Activated naive CD4-positive, alpha-beta T cell treated with anti-CD3 and anti-CD28 coated beads for 36 hours (primary cell): ENCODE data around the gene PDE3A. TPM values are rescaled to one million over a fixed set of nuclear protein-coding genes. Genes with fewer than 3 reads are reported as not detected.

ENCODE experiments used
- CTCF ChIA-PET: fragments of 350-600 bp; sonication (Branson Sonifier 250); formaldehyde crosslinking; loops from one replicate; lab custom pipeline; 2021; ENCODE audit warnings: antibody characterized with exemption; lab: Charles Lee
- DNase-seq: peaks from one replicate; pipeline ENCODE4 v3.0.0-alpha.2; 2020
- H3K27ac Mint-ChIP-seq: one replicate; pipeline ENCODE4 v1.8.0; 2021; ENCODE audit warnings: mild to moderate bottlenecking, mixed read lengths
- H3K27me3 Mint-ChIP-seq: one replicate; pipeline ENCODE4 v1.8.0; 2021; ENCODE audit warnings: low read depth, mixed read lengths
- H3K36me3 Mint-ChIP-seq: one replicate; pipeline ENCODE4 v1.8.0; 2021; ENCODE audit warnings: low read depth, mixed read lengths
- H3K4me1 Mint-ChIP-seq: one replicate; pipeline ENCODE4 v1.8.0; 2021; ENCODE audit warnings: low read depth, mixed read lengths
- H3K4me3 Mint-ChIP-seq: one replicate; pipeline ENCODE4 v1.8.0; 2021; ENCODE audit warnings: mild to moderate bottlenecking, moderate library complexity, mixed read lengths
- H3K9me3 Mint-ChIP-seq: one replicate; pipeline ENCODE4 v1.8.0; 2021; ENCODE audit warnings: mixed read lengths
- intact Hi-C: fragments of 100-400 bp; cut with micrococcal nuclease; formaldehyde crosslinking; loops from one replicate; pipeline ENCODE4 v1.15.1; 2023
- total RNA-seq, 2 experiments: library from RNA; stranded (reverse); gene quantifications; one replicate each; pipeline ENCODE4 v1.2.3, GENCODE V29; 2021

PDE3A gene
- total RNA-seq, 2 experiments from 2014 or later, result not detected

DNA sequence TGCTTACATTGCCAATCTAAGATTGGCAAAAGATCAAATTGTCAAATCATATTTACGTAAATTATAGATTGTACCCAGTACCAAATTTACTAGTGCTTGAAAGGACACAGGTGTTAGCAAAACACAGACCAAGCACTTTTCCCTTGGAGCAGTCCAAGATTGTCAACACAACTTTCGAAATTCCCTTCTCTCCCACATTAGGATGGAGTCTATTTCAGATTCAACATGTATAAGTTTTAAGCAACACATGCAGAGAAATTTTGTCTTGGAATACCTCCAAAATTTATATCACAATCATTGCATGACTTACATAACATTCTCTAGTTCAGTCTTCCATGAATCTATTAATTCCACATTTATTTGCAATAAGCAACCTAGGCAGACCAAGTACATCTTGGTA lies 251.9 kb downstream of the PDE3A start:
- H3K27me3 Mint-ChIP-seq, result no peaks in the 10 kb centered on the region
- CTCF ChIA-PET, result no interaction called here

DNA sequence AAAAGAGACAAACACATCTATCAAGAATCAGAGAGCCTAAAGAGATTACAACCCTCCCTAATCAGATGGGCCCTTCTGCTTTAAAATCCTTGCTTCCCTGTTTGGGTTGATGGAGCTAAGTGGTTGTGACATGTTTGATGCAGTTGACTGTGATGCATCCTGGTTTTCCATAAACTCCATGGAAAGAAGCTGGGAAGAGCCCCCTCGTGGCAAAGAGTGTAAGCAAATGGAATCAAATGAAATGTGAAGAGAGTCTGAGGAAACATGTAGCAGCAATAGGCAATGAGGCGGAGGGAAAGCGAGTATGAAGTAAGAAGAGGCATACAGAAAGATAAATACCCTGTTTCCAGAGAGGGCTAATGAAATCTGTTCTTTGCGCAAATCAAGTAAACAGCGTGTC lies 256.4 kb downstream of the PDE3A start:
- CTCF ChIA-PET, result no interaction called here
- DNase-seq, result no peak
- intact Hi-C loops, result no loop called here
- Mint-ChIP-seq H3K4me1 (no peaks in the 10 kb centered on the region), H3K36me3 (no peaks in the 10 kb centered on the region), H3K9me3 (no peaks in the 10 kb centered on the region), H3K4me3 (no peak overlapping the region), H3K27me3 (no peaks in the 10 kb centered on the region), H3K27ac (no peak overlapping the region)

More for the DNA sequence above, 251.9 kb downstream of the PDE3A start:
- no peak for DNase-seq
- Mint-ChIP-seq H3K27ac (no peak overlapping the region), H3K9me3 (no peaks in the 10 kb centered on the region), H3K36me3 (no peaks in the 10 kb centered on the region), H3K4me1 (no peaks in the 10 kb centered on the region), H3K4me3 (no peak overlapping the region)
- intact Hi-C loops, result no loop called here

DNA sequence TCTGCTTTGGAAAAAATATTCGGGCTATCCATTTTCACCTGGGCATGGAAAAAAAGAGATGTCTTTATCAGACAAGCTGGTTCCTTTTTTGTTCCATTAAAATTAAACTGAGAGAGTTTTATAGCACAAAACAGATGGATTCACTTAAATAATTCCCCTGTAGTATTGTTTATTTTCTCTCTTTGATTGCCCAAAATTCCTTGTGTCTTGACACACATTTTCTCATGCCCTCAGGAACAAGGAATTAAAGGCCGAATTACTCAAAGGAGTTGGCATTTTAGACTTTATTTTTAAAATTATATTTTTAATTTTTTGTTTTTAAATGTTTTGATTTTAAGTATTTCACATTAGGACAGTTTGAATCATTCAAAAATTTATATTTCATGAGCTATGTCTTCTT lies 257.2 kb downstream of the PDE3A start:
- Mint-ChIP-seq H3K9me3 (no peaks in the 10 kb centered on the region), H3K4me1 (no peaks in the 10 kb centered on the region), H3K4me3 (no peak overlapping the region), H3K27ac (no peak overlapping the region), H3K27me3 (no peaks in the 10 kb centered on the region), H3K36me3 (no peaks in the 10 kb centered on the region)
- intact Hi-C loops, result no loop called here
- CTCF ChIA-PET, result no interaction called here
- DNase-seq, result no peak

DNA sequence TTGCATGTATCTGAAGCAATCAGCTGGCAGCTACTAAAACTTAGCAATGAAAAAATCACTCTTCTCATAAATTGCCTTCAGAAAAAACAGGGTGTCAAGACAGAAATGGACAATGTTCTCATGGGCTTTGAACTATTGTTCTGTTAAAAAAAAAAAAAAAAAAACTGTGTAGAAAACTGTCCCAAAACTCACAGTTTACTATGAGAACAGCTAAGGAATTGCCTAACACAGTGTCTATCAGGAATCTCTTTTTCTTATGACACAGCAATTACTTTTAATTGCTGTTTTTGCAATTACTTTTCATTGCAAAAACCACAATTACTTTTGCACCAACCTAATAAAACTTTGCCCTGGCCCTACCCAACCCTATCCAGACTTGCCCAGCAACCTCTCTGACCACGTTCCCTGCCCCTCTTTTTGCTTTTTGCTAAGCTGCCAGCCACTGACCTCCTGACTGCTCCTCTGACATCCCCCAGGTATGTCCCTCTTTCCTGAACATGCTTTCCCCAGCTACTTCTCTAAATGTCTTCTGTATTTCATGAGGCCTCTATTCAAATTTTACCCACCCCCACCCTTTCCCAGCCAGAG lies 258.8 kb downstream of the PDE3A start:
- H3K9me3 Mint-ChIP-seq, result no peaks in the 10 kb centered on the region
- H3K36me3 Mint-ChIP-seq, result no peaks in the 10 kb centered on the region
- no peaks in the 10 kb centered on the region for H3K4me1 Mint-ChIP-seq
- CTCF ChIA-PET, result interaction anchor here (0.6 kb wide), 2 partner anchors 23 to 78 kb away, joined by 3 read pairs; no protein-coding TSS in a partner anchor
- intact Hi-C loops, result no loop called here
- no peak overlapping the region for H3K4me3 Mint-ChIP-seq
- no peaks in the 10 kb centered on the region for H3K27me3 Mint-ChIP-seq
- H3K27ac Mint-ChIP-seq, result no peak overlapping the region
- DNase-seq, result no peak

DNA sequence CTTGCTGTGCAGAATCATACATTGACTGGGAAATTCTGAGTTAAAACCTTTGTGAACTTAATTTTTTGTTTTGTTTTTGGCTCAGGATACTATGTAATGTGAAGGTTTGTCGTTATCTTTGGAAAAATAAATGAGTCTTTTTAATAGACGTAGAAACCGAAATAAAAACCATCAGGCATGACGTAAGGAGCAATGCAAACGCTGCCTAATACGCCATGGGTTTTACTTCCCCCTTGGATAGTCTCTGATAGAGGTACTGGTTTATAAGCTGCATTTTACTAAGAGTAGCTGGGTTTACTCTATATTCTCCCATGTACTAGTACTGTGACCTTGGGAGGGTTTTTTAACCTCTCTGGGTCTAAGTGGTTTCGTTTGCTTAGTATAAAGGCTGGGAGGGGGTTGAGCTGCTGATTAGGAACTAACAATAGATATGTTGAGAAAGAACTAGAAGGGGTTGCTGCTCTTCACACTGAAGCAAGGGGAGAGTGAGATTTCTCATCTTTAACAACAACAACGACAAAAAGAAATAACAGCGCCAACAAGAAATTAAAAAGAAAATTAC lies 260.0 kb downstream of the PDE3A start:
- CTCF ChIA-PET, result no interaction called here
- H3K4me1 Mint-ChIP-seq, result no peaks in the 10 kb centered on the region
- H3K27me3 Mint-ChIP-seq, result no peaks in the 10 kb centered on the region
- intact Hi-C loops, result no loop called here
- DNase-seq, result no peak
- no peaks in the 10 kb centered on the region for H3K36me3 Mint-ChIP-seq
- H3K4me3 Mint-ChIP-seq, result no peak overlapping the region
- no peak overlapping the region for H3K27ac Mint-ChIP-seq
- H3K9me3 Mint-ChIP-seq, result no peaks in the 10 kb centered on the region

DNA sequence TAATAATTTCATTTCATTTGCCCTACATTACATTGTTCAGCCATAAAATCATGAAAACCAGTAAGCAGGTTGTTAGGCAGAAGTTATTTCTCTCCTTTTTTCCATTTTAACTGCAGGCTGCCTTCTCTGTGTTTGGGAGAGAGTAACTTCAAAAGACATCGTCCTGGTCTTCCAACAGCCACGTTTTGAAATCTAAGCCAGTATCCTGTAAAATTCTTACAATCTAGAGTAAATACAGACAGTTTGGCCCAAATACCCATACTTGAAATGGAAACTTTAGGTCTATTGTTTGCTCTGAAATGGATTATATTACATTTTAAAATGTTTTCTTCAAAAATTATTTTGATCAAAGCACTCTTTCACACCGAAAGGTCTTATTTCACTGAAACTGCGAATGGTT lies 260.7 kb downstream of the PDE3A start:
- CTCF ChIA-PET, result no interaction called here
- H3K27ac Mint-ChIP-seq, result no peak overlapping the region
- H3K27me3 Mint-ChIP-seq, result no peaks in the 10 kb centered on the region
- H3K4me1 Mint-ChIP-seq, result no peaks in the 10 kb centered on the region
- intact Hi-C loops, result no loop called here
- no peaks in the 10 kb centered on the region for H3K9me3 Mint-ChIP-seq
- no peak for DNase-seq
- H3K4me3 Mint-ChIP-seq, result no peak overlapping the region
- no peaks in the 10 kb centered on the region for H3K36me3 Mint-ChIP-seq

DNA sequence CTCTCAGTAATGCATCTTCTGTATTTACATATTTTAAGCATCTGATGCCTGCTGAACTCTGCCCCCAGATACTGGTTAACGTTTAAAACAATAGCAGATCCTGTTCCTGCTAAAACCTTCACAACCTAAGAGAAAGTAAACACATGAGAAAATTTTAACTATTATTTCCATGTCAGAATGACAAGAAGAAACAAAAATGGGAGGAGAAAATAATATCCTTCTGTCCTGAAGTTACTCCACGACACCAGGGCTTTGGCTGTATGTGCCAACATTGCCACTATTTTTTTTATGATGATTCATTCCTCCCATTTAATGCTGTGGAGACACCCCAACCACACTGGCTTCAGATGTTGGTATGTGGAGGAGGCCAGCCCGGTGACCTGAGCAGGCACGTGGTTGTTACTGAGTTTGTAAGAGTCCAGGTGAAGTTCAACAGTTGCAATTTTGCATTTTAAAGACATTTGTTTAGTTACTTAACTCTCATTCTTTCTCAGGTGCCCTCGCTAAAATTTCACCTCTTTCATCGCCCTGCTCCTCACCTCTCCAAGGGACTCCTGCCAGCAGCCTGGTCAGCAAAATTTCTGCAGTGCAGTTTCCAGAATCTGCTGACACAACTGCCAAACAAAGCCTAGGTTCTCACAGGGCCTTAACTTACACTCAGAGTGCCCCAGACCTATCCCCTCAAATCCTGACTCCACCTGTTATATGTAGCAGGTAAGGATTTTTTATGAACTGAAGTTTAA lies 261.2 kb downstream of the PDE3A start:
- no peaks in the 10 kb centered on the region for H3K9me3 Mint-ChIP-seq
- no peak for DNase-seq
- intact Hi-C loops, result no loop called here
- H3K4me3 Mint-ChIP-seq, result no peak overlapping the region
- H3K4me1 Mint-ChIP-seq, result no peaks in the 10 kb centered on the region
- CTCF ChIA-PET, result no interaction called here
- H3K27ac Mint-ChIP-seq, result no peak overlapping the region
- no peaks in the 10 kb centered on the region for H3K36me3 Mint-ChIP-seq
- no peaks in the 10 kb centered on the region for H3K27me3 Mint-ChIP-seq

DNA sequence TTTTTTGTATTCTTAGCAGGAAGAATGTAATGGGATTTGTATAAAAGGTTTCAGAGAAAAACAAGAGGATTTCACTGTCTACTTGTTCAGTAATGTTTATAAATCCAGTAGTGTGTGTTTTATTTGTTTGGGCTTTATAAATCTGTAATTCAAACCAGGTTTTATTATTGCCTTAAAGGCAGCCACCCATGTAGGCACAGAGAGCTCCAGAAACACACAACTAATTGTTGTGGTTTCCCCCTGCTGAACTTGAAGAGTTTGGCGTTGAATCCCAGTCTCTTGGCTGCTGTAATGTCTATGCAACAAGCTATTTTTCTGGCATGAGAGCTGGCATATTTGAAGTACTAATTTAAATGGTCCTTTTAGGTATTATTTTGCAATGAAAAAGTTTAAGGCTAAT lies 263.4 kb downstream of the PDE3A start:
- Mint-ChIP-seq H3K36me3 (no peaks in the 10 kb centered on the region), H3K4me1 (no peaks in the 10 kb centered on the region), H3K9me3 (no peaks in the 10 kb centered on the region), H3K4me3 (no peak overlapping the region), H3K27me3 (no peaks in the 10 kb centered on the region), H3K27ac (no peak overlapping the region)
- intact Hi-C loops, result no loop called here
- DNase-seq, result no peak
- CTCF ChIA-PET, result no interaction called here

DNA sequence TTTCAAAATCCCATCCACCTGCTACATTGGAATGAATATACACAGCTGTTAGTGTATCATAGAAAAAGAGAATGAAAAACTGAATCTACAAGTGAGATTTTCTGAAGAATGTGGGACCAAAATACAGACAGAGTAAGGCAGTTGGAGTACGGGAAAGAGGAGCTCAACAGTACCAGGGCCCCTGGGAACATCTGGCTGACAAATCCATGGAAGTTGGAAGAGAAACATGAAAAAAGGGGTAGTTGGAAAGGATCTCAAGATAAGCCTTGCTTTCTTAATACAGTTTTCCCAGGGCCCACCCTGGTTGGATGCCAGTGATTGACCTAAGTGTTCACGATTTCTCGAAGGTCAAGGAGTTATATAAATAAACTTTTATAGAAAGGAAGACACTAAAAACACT lies 272.8 kb downstream of the PDE3A start:
- no peak overlapping the region for H3K27ac Mint-ChIP-seq

DNA sequence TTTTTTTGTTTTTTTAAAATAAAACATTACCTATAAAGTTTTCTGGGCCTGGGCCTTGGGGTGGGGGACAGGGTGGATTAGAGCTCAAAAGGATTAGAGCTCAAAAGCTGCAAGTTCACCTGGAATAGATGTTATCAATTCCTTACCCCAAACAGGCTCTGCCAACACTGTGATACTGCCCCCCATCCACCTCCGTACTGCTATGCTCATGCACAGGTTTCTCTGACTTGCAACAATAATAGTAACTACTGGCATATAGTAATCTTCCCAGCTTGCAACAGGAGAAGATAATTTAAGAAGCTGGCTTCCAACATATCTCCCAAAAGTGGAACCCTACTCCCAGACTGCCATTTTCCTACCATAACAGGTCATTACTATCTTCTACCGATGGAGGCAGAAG lies 275.5 kb downstream of the PDE3A start:
- intact Hi-C loops, result no loop called here
- no peaks in the 10 kb centered on the region for H3K9me3 Mint-ChIP-seq
- H3K36me3 Mint-ChIP-seq, result no peaks in the 10 kb centered on the region
- CTCF ChIA-PET, result interaction anchor here (0.6 kb wide), 1 partner anchor 591 kb away, joined by 4 read pairs; no protein-coding TSS in a partner anchor
- H3K4me1 Mint-ChIP-seq, result no peaks in the 10 kb centered on the region
- DNase-seq, result no peak
- no peaks in the 10 kb centered on the region for H3K27me3 Mint-ChIP-seq
- H3K4me3 Mint-ChIP-seq, result no peak overlapping the region
- no peak overlapping the region for H3K27ac Mint-ChIP-seq

More for the DNA sequence above, 272.8 kb downstream of the PDE3A start:
- Mint-ChIP-seq H3K4me1 (no peaks in the 10 kb centered on the region), H3K4me3 (no peak overlapping the region), H3K9me3 (no peaks in the 10 kb centered on the region), H3K27me3 (no peaks in the 10 kb centered on the region), H3K36me3 (no peaks in the 10 kb centered on the region)
- no peak for DNase-seq
- CTCF ChIA-PET, result interaction anchor here (0.7 kb wide), 1 partner anchor 65 kb away, joined by 3 read pairs; no protein-coding TSS in a partner anchor
- intact Hi-C loops, result no loop called here

DNA sequence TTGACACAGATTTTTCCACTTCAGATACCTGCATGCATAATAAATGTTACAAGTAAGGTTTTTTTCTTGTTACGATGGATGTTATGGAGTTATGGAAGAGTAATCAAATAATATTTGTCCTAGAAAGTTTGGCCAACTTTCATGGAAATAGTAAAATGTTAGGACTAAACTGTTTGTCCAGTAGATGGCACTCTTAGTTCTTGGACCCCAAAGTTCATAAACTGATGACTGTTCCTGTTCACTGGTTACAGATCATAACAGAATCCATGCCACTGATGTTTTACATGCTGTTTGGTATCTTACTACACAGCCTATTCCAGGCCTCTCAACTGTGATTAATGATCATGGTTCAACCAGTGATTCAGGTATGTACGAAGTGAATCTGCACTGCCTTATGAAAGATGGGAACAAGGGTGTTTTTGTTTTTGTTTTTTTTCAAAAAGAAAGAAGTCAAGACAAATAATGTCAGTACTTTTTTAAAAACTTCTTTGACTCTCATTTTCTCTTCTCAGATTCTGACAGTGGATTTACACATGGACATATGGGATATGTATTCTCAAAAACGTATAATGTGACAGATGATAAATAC lies 278.0 kb downstream of the PDE3A start:
- DNase-seq, result no peak
- Mint-ChIP-seq H3K27ac (no peak overlapping the region), H3K27me3 (no peaks in the 10 kb centered on the region), H3K36me3 (no peaks in the 10 kb centered on the region), H3K4me1 (no peaks in the 10 kb centered on the region), H3K4me3 (no peak overlapping the region), H3K9me3 (no peaks in the 10 kb centered on the region)
- CTCF ChIA-PET, result no interaction called here
- intact Hi-C loops, result loop anchor here (1.0 to 5.0 kb wide), 3 partner anchors 301 to 1036 kb away; no protein-coding TSS in a partner anchor

DNA sequence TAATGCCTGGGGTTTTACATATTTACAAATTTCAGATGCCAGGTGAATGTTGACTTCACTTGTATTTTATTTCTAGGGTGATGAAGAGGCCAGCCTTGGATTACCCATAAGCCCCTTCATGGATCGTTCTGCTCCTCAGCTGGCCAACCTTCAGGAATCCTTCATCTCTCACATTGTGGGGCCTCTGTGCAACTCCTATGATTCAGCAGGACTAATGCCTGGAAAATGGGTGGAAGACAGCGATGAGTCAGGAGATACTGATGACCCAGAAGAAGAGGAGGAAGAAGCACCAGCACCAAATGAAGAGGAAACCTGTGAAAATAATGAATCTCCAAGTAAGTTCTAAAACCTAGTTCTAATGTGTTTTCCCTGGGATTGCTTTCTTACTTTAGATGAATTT lies 285.5 kb downstream of the PDE3A start:
- intact Hi-C loops, result no loop called here
- no peak overlapping the region for H3K27ac Mint-ChIP-seq
- no peaks in the 10 kb centered on the region for H3K27me3 Mint-ChIP-seq
- no peaks in the 10 kb centered on the region for H3K36me3 Mint-ChIP-seq
- CTCF ChIA-PET, result interaction anchor here (1.0 kb wide), 1 partner anchor 12 kb away, joined by 3 read pairs; no protein-coding TSS in a partner anchor
- no peaks in the 10 kb centered on the region for H3K4me1 Mint-ChIP-seq
- no peak overlapping the region for H3K4me3 Mint-ChIP-seq
- no peaks in the 10 kb centered on the region for H3K9me3 Mint-ChIP-seq
- no peak for DNase-seq
